ENCODE data around the gene ADAMTS10. TPM values are rescaled to one million over a fixed set of nuclear protein-coding genes. Genes with fewer than 3 reads are reported as not detected.
"Not testable (repeated sequence)": the region's sequence is repeated elsewhere in the genome, so short reads cannot be mapped to it uniquely, and the experiment has no call there.

ADAMTS10 gene
- total RNA-seq, 1 donor from 2014 or later: 0.80 TPM

DNA sequence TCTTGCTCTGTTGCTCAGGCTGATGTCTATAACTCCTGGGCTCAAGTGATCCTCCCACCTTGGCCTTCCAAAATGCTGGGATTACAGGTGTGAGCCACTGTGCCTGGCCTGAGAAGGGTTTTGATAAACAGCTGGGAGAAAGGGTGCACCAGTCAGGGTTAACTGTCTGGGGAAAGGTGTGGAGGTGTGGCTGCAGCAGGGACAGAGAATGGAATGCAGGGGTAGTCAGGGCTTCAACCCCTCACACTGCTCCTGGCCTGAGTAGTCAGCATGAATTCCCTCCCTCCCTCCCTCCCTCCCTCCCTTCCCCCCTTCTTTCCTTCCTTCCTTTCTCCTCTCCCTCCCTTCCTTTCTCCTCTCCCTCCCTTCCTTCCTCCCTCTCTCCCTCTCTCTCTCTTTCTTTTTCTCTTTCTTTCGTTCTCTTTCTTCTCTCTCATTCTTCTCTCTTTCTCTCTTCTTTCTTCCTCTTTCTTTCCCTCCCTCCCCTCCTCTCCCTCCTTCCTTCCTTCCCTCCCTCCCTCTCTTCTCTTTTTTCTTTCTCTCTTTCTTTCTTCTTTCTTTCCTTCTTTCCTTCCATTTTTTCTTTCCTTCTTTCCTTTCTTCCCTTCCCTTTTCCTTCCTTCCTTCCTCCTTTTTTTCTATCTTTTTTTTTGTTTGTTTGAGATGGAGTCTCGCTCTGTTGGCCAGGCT is 49.3 kb downstream of the ADAMTS10 start:
- peaks cover 18% of the 10 kb centered on the region for H3K4me1 Mint-ChIP-seq (ENCODE audit: low read depth)
- H3K27ac Mint-ChIP-seq: peak overlapping the region; percentile 64
- DNase-seq (ENCODE audit: low spot score): no peak
- peaks cover 33% of the 10 kb centered on the region for H3K36me3 Mint-ChIP-seq (ENCODE audit: low read depth)
- intact Hi-C loops (cut with micrococcal nuclease): no loop called here
- H3K9me3 Mint-ChIP-seq: no peaks in the 10 kb centered on the region
- no peak overlapping the region for H3K4me3 Mint-ChIP-seq (ENCODE audit: low read depth)
- H3K27me3 Mint-ChIP-seq (ENCODE audit: low read depth): no peaks in the 10 kb centered on the region

- Mint-ChIP-seq H3K36me3 (ENCODE audit: low read depth) (peaks cover 37% of the 10 kb centered on the region), H3K9me3 (no peaks in the 10 kb centered on the region), H3K27me3 (ENCODE audit: low read depth) (no peaks in the 10 kb centered on the region), H3K4me1 (ENCODE audit: low read depth) (peaks cover 11% of the 10 kb centered on the region), H3K4me3 (ENCODE audit: low read depth) (no peak overlapping the region), H3K27ac (peak overlapping the region; percentile 21)
- intact Hi-C loops (cut with micrococcal nuclease): no loop called here
- no peak for DNase-seq (ENCODE audit: low spot score)
Measured at GRCh38 chr19:8558325-8558724, 52.2 kb downstream of the ADAMTS10 start.

- H3K9me3 Mint-ChIP-seq: no peaks in the 10 kb centered on the region
- no peak overlapping the region for H3K4me3 Mint-ChIP-seq (ENCODE audit: low read depth)
- H3K36me3 Mint-ChIP-seq (ENCODE audit: low read depth): peaks cover 40% of the 10 kb centered on the region
- no peak for DNase-seq (ENCODE audit: low spot score)
- no peaks in the 10 kb centered on the region for H3K27me3 Mint-ChIP-seq (ENCODE audit: low read depth)
- intact Hi-C loops (cut with micrococcal nuclease): no loop called here
- peak overlapping the region; percentile 82 for H3K27ac Mint-ChIP-seq
- peaks cover 11% of the 10 kb centered on the region for H3K4me1 Mint-ChIP-seq (ENCODE audit: low read depth)
Measured at GRCh38 chr19:8557642-8558238, 52.8 kb downstream of the ADAMTS10 start.

GRCh38 chr19:8553729-8554128 is 56.8 kb downstream of the ADAMTS10 start:
- H3K9me3 Mint-ChIP-seq; H3K27me3 Mint-ChIP-seq (ENCODE audit: low read depth); H3K4me1 Mint-ChIP-seq (ENCODE audit: low read depth); H3K27ac Mint-ChIP-seq; DNase-seq (ENCODE audit: low spot score); intact Hi-C loops (cut with micrococcal nuclease); H3K4me3 Mint-ChIP-seq (ENCODE audit: low read depth): not testable (repeated sequence)
- H3K36me3 Mint-ChIP-seq (ENCODE audit: low read depth): peaks cover 50% of the 10 kb centered on the region

DNA sequence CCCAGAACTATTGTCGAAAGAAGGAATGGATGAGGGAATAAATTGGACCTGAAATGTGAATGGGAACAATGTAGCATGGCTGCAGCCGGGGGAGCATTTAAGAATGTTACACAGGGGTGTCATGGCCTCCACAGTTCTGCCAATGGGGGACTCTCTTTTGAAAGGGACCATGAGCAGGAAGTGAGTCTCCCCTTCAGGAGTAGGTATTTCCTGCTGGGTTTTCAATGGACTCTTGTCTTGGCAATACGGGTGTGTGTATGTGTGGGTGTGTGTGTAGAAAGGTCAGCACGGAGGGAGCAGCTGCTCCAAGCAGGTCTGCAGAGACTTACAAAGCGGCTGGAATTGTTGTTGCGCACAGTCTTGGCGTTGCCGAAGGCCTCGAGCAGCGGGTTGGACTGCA is 57.7 kb downstream of the ADAMTS10 start:
- Mint-ChIP-seq H3K4me3 (ENCODE audit: low read depth) (no peak overlapping the region), H3K4me1 (ENCODE audit: low read depth) (peaks cover 2% of the 10 kb centered on the region), H3K27ac (no peak overlapping the region), H3K36me3 (ENCODE audit: low read depth) (peaks cover 41% of the 10 kb centered on the region), H3K27me3 (ENCODE audit: low read depth) (no peaks in the 10 kb centered on the region), H3K9me3 (no peaks in the 10 kb centered on the region)
- no peak for DNase-seq (ENCODE audit: low spot score)
- intact Hi-C loops (cut with micrococcal nuclease): no loop called here

DNA sequence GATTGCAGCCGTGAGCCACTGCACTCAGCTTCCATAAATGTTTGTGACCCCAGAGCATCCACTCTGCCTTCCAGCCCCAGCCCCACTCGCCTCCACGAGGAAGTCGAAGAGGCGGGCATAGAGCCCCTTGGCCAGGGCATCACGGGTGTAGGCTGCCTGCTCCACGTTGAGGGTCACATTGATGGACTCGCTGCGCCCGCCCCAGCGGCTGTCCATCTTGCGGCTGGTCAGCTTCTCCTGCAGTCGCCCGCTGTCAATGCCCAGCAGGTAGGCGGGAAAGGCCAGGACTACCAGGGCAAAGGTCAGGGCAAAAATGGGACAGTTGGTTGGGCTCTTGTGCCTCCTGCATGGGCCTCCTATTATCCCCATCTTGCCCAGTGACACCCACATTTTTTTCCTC is 60.4 kb downstream of the ADAMTS10 start:
- H3K4me3 Mint-ChIP-seq (ENCODE audit: low read depth): no peak overlapping the region
- H3K4me1 Mint-ChIP-seq (ENCODE audit: low read depth): no peaks in the 10 kb centered on the region
- H3K9me3 Mint-ChIP-seq: no peaks in the 10 kb centered on the region
- DNase-seq (ENCODE audit: low spot score): no peak
- intact Hi-C loops (cut with micrococcal nuclease): no loop called here
- no peaks in the 10 kb centered on the region for H3K27me3 Mint-ChIP-seq (ENCODE audit: low read depth)
- peaks cover 47% of the 10 kb centered on the region for H3K36me3 Mint-ChIP-seq (ENCODE audit: low read depth)
- no peak overlapping the region for H3K27ac Mint-ChIP-seq

DNA sequence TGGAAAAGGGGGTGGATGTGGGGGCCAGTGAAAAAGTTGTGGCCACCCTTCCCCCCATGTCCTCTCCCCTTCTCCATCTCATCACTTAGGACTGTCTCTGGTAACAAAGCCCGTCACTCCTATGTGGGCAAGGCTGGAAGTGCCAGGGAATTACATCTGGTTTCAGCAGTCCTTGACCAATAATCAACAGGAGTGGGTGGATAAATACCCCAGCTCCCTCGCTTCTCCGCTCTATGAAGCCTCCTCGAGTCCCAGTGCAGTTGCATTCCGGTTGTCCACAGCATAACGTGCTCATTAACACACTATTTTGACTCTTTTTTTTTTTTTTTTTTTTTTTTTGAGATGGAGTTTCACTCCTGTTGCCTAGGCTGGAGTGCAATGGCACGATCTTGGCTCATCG is 64.8 kb downstream of the ADAMTS10 start:
- no peak for DNase-seq (ENCODE audit: low spot score)
- Mint-ChIP-seq H3K4me3 (ENCODE audit: low read depth) (no peak overlapping the region), H3K27me3 (ENCODE audit: low read depth) (no peaks in the 10 kb centered on the region), H3K9me3 (no peaks in the 10 kb centered on the region), H3K27ac (no peak overlapping the region), H3K4me1 (ENCODE audit: low read depth) (no peaks in the 10 kb centered on the region), H3K36me3 (ENCODE audit: low read depth) (peaks cover 29% of the 10 kb centered on the region)
- intact Hi-C loops (cut with micrococcal nuclease): no loop called here

GRCh38 chr19:8544168-8544567 is 66.3 kb downstream of the ADAMTS10 start:
- H3K27me3 Mint-ChIP-seq (ENCODE audit: low read depth): no peaks in the 10 kb centered on the region
- H3K27ac Mint-ChIP-seq: no peak overlapping the region
- peaks cover 31% of the 10 kb centered on the region for H3K36me3 Mint-ChIP-seq (ENCODE audit: low read depth)
- intact Hi-C loops (cut with micrococcal nuclease): no loop called here
- H3K9me3 Mint-ChIP-seq: no peaks in the 10 kb centered on the region
- no peak for DNase-seq (ENCODE audit: low spot score)
- no peaks in the 10 kb centered on the region for H3K4me1 Mint-ChIP-seq (ENCODE audit: low read depth)
- H3K4me3 Mint-ChIP-seq (ENCODE audit: low read depth): no peak overlapping the region

- H3K4me3 Mint-ChIP-seq (ENCODE audit: low read depth): no peak overlapping the region
- no peaks in the 10 kb centered on the region for H3K4me1 Mint-ChIP-seq (ENCODE audit: low read depth)
- H3K36me3 Mint-ChIP-seq (ENCODE audit: low read depth): peaks cover 37% of the 10 kb centered on the region
- DNase-seq (ENCODE audit: low spot score): no peak
- intact Hi-C loops (cut with micrococcal nuclease): no loop called here
- no peaks in the 10 kb centered on the region for H3K9me3 Mint-ChIP-seq
- no peak overlapping the region for H3K27ac Mint-ChIP-seq
- H3K27me3 Mint-ChIP-seq (ENCODE audit: low read depth): no peaks in the 10 kb centered on the region
Measured at GRCh38 chr19:8539621-8540149, 70.8 kb downstream of the ADAMTS10 start.

DNA sequence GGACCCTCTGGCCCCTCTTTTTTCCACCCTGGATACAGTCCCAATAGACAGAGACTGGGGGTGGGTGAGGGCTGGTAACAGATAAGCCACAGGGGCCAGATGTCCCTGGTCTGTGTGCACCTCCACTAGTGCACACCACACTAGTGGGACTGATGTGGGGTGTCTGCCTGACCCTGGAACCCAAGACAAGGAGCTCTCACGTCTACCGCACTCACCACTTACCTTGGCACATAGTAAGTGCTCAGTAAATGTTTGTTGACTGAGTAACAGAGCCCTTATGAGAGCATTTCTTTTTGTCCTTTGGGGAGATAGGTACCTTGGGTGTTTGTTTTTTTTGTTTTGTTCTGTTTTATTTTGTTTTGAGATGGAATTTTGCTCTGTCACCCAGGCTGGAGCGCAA is 73.4 kb downstream of the ADAMTS10 start:
- no peak overlapping the region for H3K27ac Mint-ChIP-seq

DNA sequence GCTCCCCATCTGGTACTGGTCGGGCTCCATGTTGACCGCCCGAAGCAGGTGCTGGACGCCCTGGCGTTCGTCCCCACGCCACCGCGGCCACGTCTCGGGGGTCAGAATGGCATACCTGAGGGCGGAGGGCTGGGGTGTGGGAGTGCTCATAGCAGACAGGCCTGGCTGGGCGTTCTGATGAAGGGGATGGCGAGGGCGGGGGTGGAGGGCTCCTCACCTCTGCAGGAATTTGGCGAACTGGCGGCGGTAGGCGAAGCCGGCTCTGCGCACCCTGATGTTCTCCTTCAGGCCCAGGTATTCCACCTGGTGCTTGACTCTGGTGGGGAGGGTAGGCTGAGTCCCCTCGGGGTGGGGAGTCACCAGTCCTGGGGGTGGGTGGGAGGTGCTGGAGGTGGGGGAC is 74.2 kb downstream of the ADAMTS10 start:
- no peaks in the 10 kb centered on the region for H3K27me3 Mint-ChIP-seq (ENCODE audit: low read depth)
- intact Hi-C loops (cut with micrococcal nuclease): no loop called here
- H3K4me3 Mint-ChIP-seq (ENCODE audit: low read depth): no peak overlapping the region
- no peaks in the 10 kb centered on the region for H3K9me3 Mint-ChIP-seq
- DNase-seq (ENCODE audit: low spot score): no peak
- H3K27ac Mint-ChIP-seq: no peak overlapping the region
- H3K36me3 Mint-ChIP-seq (ENCODE audit: low read depth): peaks cover 40% of the 10 kb centered on the region
- H3K4me1 Mint-ChIP-seq (ENCODE audit: low read depth): no peaks in the 10 kb centered on the region

More for the DNA sequence above, 73.4 kb downstream of the ADAMTS10 start:
- Mint-ChIP-seq H3K4me1 (ENCODE audit: low read depth) (no peaks in the 10 kb centered on the region), H3K9me3 (no peaks in the 10 kb centered on the region), H3K27me3 (ENCODE audit: low read depth) (no peaks in the 10 kb centered on the region), H3K4me3 (ENCODE audit: low read depth) (no peak overlapping the region), H3K36me3 (ENCODE audit: low read depth) (peaks cover 39% of the 10 kb centered on the region)
- intact Hi-C loops (cut with micrococcal nuclease): no loop called here
- DNase-seq (ENCODE audit: low spot score): no peak

GRCh38 chr19:8532225-8532624 is 78.3 kb downstream of the ADAMTS10 start:
- no peak overlapping the region for H3K4me3 Mint-ChIP-seq (ENCODE audit: low read depth)
- peak overlapping the region; percentile 28 for H3K27ac Mint-ChIP-seq
- no peaks in the 10 kb centered on the region for H3K27me3 Mint-ChIP-seq (ENCODE audit: low read depth)
- no peaks in the 10 kb centered on the region for H3K9me3 Mint-ChIP-seq
- H3K36me3 Mint-ChIP-seq (ENCODE audit: low read depth): peaks cover 63% of the 10 kb centered on the region
- intact Hi-C loops (cut with micrococcal nuclease): no loop called here
- DNase-seq (ENCODE audit: low spot score): no peak
- H3K4me1 Mint-ChIP-seq (ENCODE audit: low read depth): no peaks in the 10 kb centered on the region

DNA sequence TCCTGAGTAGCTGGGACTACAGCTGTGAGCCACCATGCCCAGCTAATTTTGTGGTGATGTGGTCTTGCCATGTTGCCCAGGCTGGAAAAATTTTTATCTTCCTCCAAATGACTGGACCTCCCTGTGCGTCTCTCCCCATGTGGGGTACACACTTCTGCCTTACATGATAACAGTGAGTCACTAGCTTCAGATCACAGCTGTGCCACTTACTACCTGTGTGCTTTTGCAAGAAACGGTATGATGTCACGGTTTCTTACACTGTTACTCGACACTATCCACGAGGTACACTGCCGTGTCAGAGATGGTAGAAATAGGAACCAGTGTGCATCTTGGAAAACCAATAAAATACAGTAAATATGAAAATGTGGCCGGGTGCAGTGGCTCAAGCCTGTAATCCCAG is 79.0 kb downstream of the ADAMTS10 start:
- no peaks in the 10 kb centered on the region for H3K27me3 Mint-ChIP-seq (ENCODE audit: low read depth)
- H3K9me3 Mint-ChIP-seq: no peaks in the 10 kb centered on the region
- no peak overlapping the region for H3K4me3 Mint-ChIP-seq (ENCODE audit: low read depth)
- H3K36me3 Mint-ChIP-seq (ENCODE audit: low read depth): peaks cover 63% of the 10 kb centered on the region
- DNase-seq (ENCODE audit: low spot score): no peak
- intact Hi-C loops (cut with micrococcal nuclease): no loop called here
- H3K4me1 Mint-ChIP-seq (ENCODE audit: low read depth): no peaks in the 10 kb centered on the region
- H3K27ac Mint-ChIP-seq: no peak overlapping the region

Measured in activated T-helper 2 cell treated with anti-CD3 and anti-CD28 coated beads, Interferon-gamma antibody, Interleukin-2, Interleukin-4, amounts not matched to agents 10 μg/mL and 5 μg/mL and 100 μg/mL, durations not matched to agents 14 hours and 24 hours and 36 hours (primary cell).